ENCODE measurements around the gene OVOL3.

The OVOL3 gene

GRCh38 chr19:36103040-36103626, 7.8 kb upstream of the OVOL3 start:
- no peaks in the 10 kb centered on the region for H3K9me3 ChIP-seq (ENCODE audit: control insufficient read depth, low read length)
- no peaks in the 10 kb centered on the region for H3K36me3 ChIP-seq (ENCODE audit: control insufficient read depth, insufficient read depth, low read length, severe bottlenecking)
- H3K4me1 ChIP-seq (ENCODE audit: control insufficient read depth, insufficient read depth, low read length): no peaks in the 10 kb centered on the region
- no peak overlapping the region for H3K9ac ChIP-seq (ENCODE audit: low read length)
- DNase-seq (ENCODE audit: low read depth): no peak
- no peak overlapping the region for H3K4me3 ChIP-seq (ENCODE audit: low read length)
- no peaks in the 10 kb centered on the region for H3K27me3 ChIP-seq (replicated peaks; ENCODE audit: control insufficient read depth, insufficient read depth, low read length)

- Histone ChIP-seq H3K36me3 (ENCODE audit: control insufficient read depth, insufficient read depth, low read length, severe bottlenecking) (no peaks in the 10 kb centered on the region), H3K4me1 (ENCODE audit: control insufficient read depth, insufficient read depth, low read length) (no peaks in the 10 kb centered on the region), H3K9ac (ENCODE audit: low read length) (no peak overlapping the region), H3K9me3 (ENCODE audit: control insufficient read depth, low read length) (no peaks in the 10 kb centered on the region), H3K4me3 (ENCODE audit: low read length) (no peak overlapping the region), H3K27me3 (replicated peaks; ENCODE audit: control insufficient read depth, insufficient read depth, low read length) (no peaks in the 10 kb centered on the region)
- DNase-seq (ENCODE audit: low read depth): no peak
Measured at GRCh38 chr19:36103842-36104552, 6.9 kb upstream of the OVOL3 start.

- Histone ChIP-seq H3K36me3 (ENCODE audit: control insufficient read depth, insufficient read depth, low read length, severe bottlenecking) (no peaks in the 10 kb centered on the region), H3K27me3 (replicated peaks; ENCODE audit: control insufficient read depth, insufficient read depth, low read length) (no peaks in the 10 kb centered on the region), H3K4me1 (ENCODE audit: control insufficient read depth, insufficient read depth, low read length) (no peaks in the 10 kb centered on the region), H3K9ac (ENCODE audit: low read length) (no peak overlapping the region), H3K9me3 (ENCODE audit: control insufficient read depth, low read length) (no peaks in the 10 kb centered on the region), H3K4me3 (ENCODE audit: low read length) (no peak overlapping the region)
- no peak for DNase-seq (ENCODE audit: low read depth)
Measured at GRCh38 chr19:36106441-36106840, 4.5 kb upstream of the OVOL3 start.

- H3K4me3 ChIP-seq (ENCODE audit: low read length): no peak overlapping the region
- H3K9me3 ChIP-seq (ENCODE audit: control insufficient read depth, low read length): no peaks in the 10 kb centered on the region
- H3K9ac ChIP-seq (ENCODE audit: low read length): no peak overlapping the region
- H3K4me1 ChIP-seq (ENCODE audit: control insufficient read depth, insufficient read depth, low read length): no peaks in the 10 kb centered on the region
- DNase-seq (ENCODE audit: low read depth): no peak
- H3K36me3 ChIP-seq (ENCODE audit: control insufficient read depth, insufficient read depth, low read length, severe bottlenecking): no peaks in the 10 kb centered on the region
- no peaks in the 10 kb centered on the region for H3K27me3 ChIP-seq (replicated peaks; ENCODE audit: control insufficient read depth, insufficient read depth, low read length)
Measured at GRCh38 chr19:36106991-36107390, 4.0 kb upstream of the OVOL3 start.

- DNase-seq (ENCODE audit: low read depth): no peak
Measured at GRCh38 chr19:36108684-36109083, 2.3 kb upstream of the OVOL3 start.

GRCh38 chr19:36111200-36111539, 227 bp downstream of the OVOL3 start:
- Histone ChIP-seq H3K4me3 (ENCODE audit: low read length) (no peak overlapping the region), H3K9me3 (ENCODE audit: control insufficient read depth, low read length) (no peaks in the 10 kb centered on the region)
- no peak for DNase-seq (ENCODE audit: low read depth)

More at GRCh38 chr19:36108684-36109083, 2.3 kb upstream of the OVOL3 start:
- Histone ChIP-seq H3K9me3 (ENCODE audit: control insufficient read depth, low read length) (no peaks in the 10 kb centered on the region), H3K4me3 (ENCODE audit: low read length) (no peak overlapping the region), H3K27me3 (replicated peaks; ENCODE audit: control insufficient read depth, insufficient read depth, low read length) (no peaks in the 10 kb centered on the region), H3K9ac (ENCODE audit: low read length) (no peak overlapping the region), H3K36me3 (ENCODE audit: control insufficient read depth, insufficient read depth, low read length, severe bottlenecking) (peaks cover 9% of the 10 kb centered on the region), H3K4me1 (ENCODE audit: control insufficient read depth, insufficient read depth, low read length) (peaks cover 3% of the 10 kb centered on the region)

GRCh38 chr19:36112678-36113077, 1.7 kb downstream of the OVOL3 start:
- peaks cover 13% of the 10 kb centered on the region for H3K36me3 ChIP-seq (ENCODE audit: control insufficient read depth, insufficient read depth, low read length, severe bottlenecking)
- no peaks in the 10 kb centered on the region for H3K27me3 ChIP-seq (replicated peaks; ENCODE audit: control insufficient read depth, insufficient read depth, low read length)
- no peak overlapping the region for H3K4me3 ChIP-seq (ENCODE audit: low read length)
- H3K9me3 ChIP-seq (ENCODE audit: control insufficient read depth, low read length): no peaks in the 10 kb centered on the region
- DNase-seq (ENCODE audit: low read depth): no peak
- H3K4me1 ChIP-seq (ENCODE audit: control insufficient read depth, insufficient read depth, low read length): peaks cover 15% of the 10 kb centered on the region
- no peak overlapping the region for H3K9ac ChIP-seq (ENCODE audit: low read length)

More at GRCh38 chr19:36111200-36111539, 227 bp downstream of the OVOL3 start:
- peaks cover 12% of the 10 kb centered on the region for H3K4me1 ChIP-seq (ENCODE audit: control insufficient read depth, insufficient read depth, low read length)
- H3K36me3 ChIP-seq (ENCODE audit: control insufficient read depth, insufficient read depth, low read length, severe bottlenecking): peaks cover 9% of the 10 kb centered on the region
- H3K27me3 ChIP-seq (replicated peaks; ENCODE audit: control insufficient read depth, insufficient read depth, low read length): no peaks in the 10 kb centered on the region
- H3K9ac ChIP-seq (ENCODE audit: low read length): no peak overlapping the region

- H3K27me3 ChIP-seq (replicated peaks; ENCODE audit: control insufficient read depth, insufficient read depth, low read length): no peaks in the 10 kb centered on the region
- H3K4me1 ChIP-seq (ENCODE audit: control insufficient read depth, insufficient read depth, low read length): peaks cover 15% of the 10 kb centered on the region
- H3K4me3 ChIP-seq (ENCODE audit: low read length): peak overlapping the region; percentile 85
- DNase-seq (ENCODE audit: low read depth): no peak
- H3K36me3 ChIP-seq (ENCODE audit: control insufficient read depth, insufficient read depth, low read length, severe bottlenecking): peaks cover 19% of the 10 kb centered on the region
- peak overlapping the region; percentile 91 for H3K9ac ChIP-seq (ENCODE audit: low read length)
- no peaks in the 10 kb centered on the region for H3K9me3 ChIP-seq (ENCODE audit: control insufficient read depth, low read length)
Measured at GRCh38 chr19:36113425-36113824, 2.5 kb downstream of the OVOL3 start.

GRCh38 chr19:36113894-36114720, 3.2 kb downstream of the OVOL3 start:
- DNase-seq (ENCODE audit: low read depth): peak; percentile 56
- H3K4me3 ChIP-seq (ENCODE audit: low read length): peak overlapping the region; percentile 85
- no peaks in the 10 kb centered on the region for H3K9me3 ChIP-seq (ENCODE audit: control insufficient read depth, low read length)
- H3K36me3 ChIP-seq (ENCODE audit: control insufficient read depth, insufficient read depth, low read length, severe bottlenecking): peaks cover 26% of the 10 kb centered on the region
- H3K9ac ChIP-seq (ENCODE audit: low read length): peak overlapping the region; percentile 91
- H3K27me3 ChIP-seq (replicated peaks; ENCODE audit: control insufficient read depth, insufficient read depth, low read length): no peaks in the 10 kb centered on the region
- H3K4me1 ChIP-seq (ENCODE audit: control insufficient read depth, insufficient read depth, low read length): peaks cover 15% of the 10 kb centered on the region

- Histone ChIP-seq H3K9me3 (ENCODE audit: control insufficient read depth, low read length) (no peaks in the 10 kb centered on the region), H3K4me1 (ENCODE audit: control insufficient read depth, insufficient read depth, low read length) (peaks cover 15% of the 10 kb centered on the region), H3K4me3 (ENCODE audit: low read length) (peak within 1 kb of the TSS; percentile 85), H3K9ac (ENCODE audit: low read length) (peak within 1 kb of the TSS; percentile 91), H3K27me3 (replicated peaks; ENCODE audit: control insufficient read depth, insufficient read depth, low read length) (no peaks in the 10 kb centered on the region), H3K36me3 (ENCODE audit: control insufficient read depth, insufficient read depth, low read length, severe bottlenecking) (peaks cover 28% of the 10 kb centered on the region)
- DNase-seq (ENCODE audit: low read depth): peak; percentile 100
Measured at GRCh38 chr19:36114721-36115452, 3.9 kb downstream of the OVOL3 start, which contains the start of gene POLR2I. Gene POLR2I, minus strand, starts transcription at chr19:36114875. Its CDS starts 19 bp downstream, at chr19:36114856.

All from adipocyte (in vitro differentiated cells).